Mammary epithelial cell (primary cell): ENCODE data around the gene ELOVL6.

ENCODE experiments used
- CTCF ChIP-seq, 2 donors: IDR thresholded peaks in 1 of 2; conservative IDR thresholded peaks in 1 of 2; 2 replicates each; pipeline ENCODE4 v1.5.1; 2011 to 2012; ENCODE audit warnings: inconsistent platforms in 2 of 2, low read length in 2 of 2, mild to moderate bottlenecking in 2 of 2, control low read depth in 1 of 2, low read depth in 1 of 2; ENCODE audit not compliant: insufficient read depth in 1 of 2; ENCODE audit errors: extremely low read depth in 1 of 2
- EZH2 ChIP-seq: IDR thresholded peaks from 2 replicates; pipeline ENCODE4 v1.6.1; 2012; ENCODE audit warnings: low read length, inconsistent platforms, borderline replicate concordance

GRCh38 chr4:110207233-110207632, 8.8 kb upstream of the ELOVL6 start:
- TF ChIP-seq CTCF (conservative IDR thresholded peaks at IDR 0.05 in 1 of 2, IDR thresholded peaks at IDR 0.05 in 1 of 2; ENCODE audit: extremely low read depth in 1 of 2, insufficient read depth in 1 of 2, low read depth in 1 of 2, low read length in 2 of 2) = no peak
- TF ChIP-seq EZH2 = no peak
